Keratinocyte (primary cell): Measurements from ENCODE around the gene STXBP3. TPM values are rescaled to one million over a fixed set of nuclear protein-coding genes. Genes with fewer than 3 reads are reported as not detected.

Experiments
- DNase-seq: peaks from one replicate; pipeline ENCODE4 v3.0.0-alpha.2; 2011; ENCODE audit warnings: low read depth, missing footprints, low spot score
- FAIRE-seq: peaks from 2 replicates; lab custom pipeline; 2011; peaks lifted over from hg19 to GRCh38; lab: Jason Lieb, UNC
- H2AFZ ChIP-seq: 2 replicates; pipeline ENCODE4 v1.6.0; 2012; ENCODE audit warnings: low read length, control low read depth, inconsistent platforms; ENCODE audit not compliant: control insufficient read depth
- H3K27ac ChIP-seq: 2 replicates; pipeline ENCODE4 v1.5.1; 2011; ENCODE audit warnings: low read length; ENCODE audit not compliant: control insufficient read depth, insufficient read depth
- H3K27me3 ChIP-seq: 3 replicates; pipeline ENCODE4 v1.6.0; 2011; ENCODE audit warnings: low read length; ENCODE audit not compliant: control insufficient read depth, insufficient read depth; ENCODE audit errors: extremely low read depth
- H3K36me3 ChIP-seq, 2 experiments: 2 replicates in 1 of 2; 3 replicates in 1 of 2; pipeline ENCODE4 v1.5.1; 2011; ENCODE audit warnings: low read length in 2 of 2, mild to moderate bottlenecking in 1 of 2; ENCODE audit not compliant: control insufficient read depth in 2 of 2, insufficient read depth in 2 of 2; ENCODE audit errors: extremely low read depth in 1 of 2
- H3K4me1 ChIP-seq: 3 replicates; pipeline ENCODE4 v1.5.1; 2011; ENCODE audit warnings: low read length; ENCODE audit not compliant: control insufficient read depth, insufficient read depth; ENCODE audit errors: extremely low read depth
- H3K4me2 ChIP-seq: 3 replicates; pipeline ENCODE4 v1.6.0; 2011; ENCODE audit warnings: low read depth, low read length; ENCODE audit not compliant: control insufficient read depth, insufficient read depth; ENCODE audit errors: extremely low read depth
- H3K4me3 ChIP-seq, 3 experiments: fragments of 200-600 bp in 1 of 3; sonication (generic) in 1 of 3; 2 replicates in 2 of 3; 3 replicates in 1 of 3; pipeline ENCODE4 v1.5.1; 2011 to 2016; ENCODE audit warnings: low read length in 3 of 3, mild to moderate bottlenecking in 3 of 3, control low read depth in 2 of 3, inconsistent platforms in 1 of 3, low read depth in 1 of 3, mixed read lengths in 1 of 3, mixed run types in 1 of 3, moderate library complexity in 1 of 3; ENCODE audit not compliant: control insufficient read depth in 2 of 3, insufficient read depth in 2 of 3; ENCODE audit errors: extremely low read depth in 1 of 3
- H3K79me2 ChIP-seq: 2 replicates; pipeline ENCODE4 v1.6.0; 2012; ENCODE audit warnings: low read length; ENCODE audit not compliant: control insufficient read depth, insufficient read depth
- H3K9ac ChIP-seq: 3 replicates; pipeline ENCODE4 v1.6.0; 2011; ENCODE audit warnings: low read length; ENCODE audit not compliant: control insufficient read depth, insufficient read depth; ENCODE audit errors: extremely low read depth
- H3K9me1 ChIP-seq: 3 replicates; pipeline ENCODE4 v1.6.0; 2011; ENCODE audit warnings: low read length; ENCODE audit not compliant: control insufficient read depth, insufficient read depth; ENCODE audit errors: extremely low read depth
- H3K9me3 ChIP-seq: 2 replicates; pipeline ENCODE4 v1.5.1; 2012; ENCODE audit warnings: low read depth, low read length; ENCODE audit not compliant: control insufficient read depth
- H4K20me1 ChIP-seq: 3 replicates; pipeline ENCODE4 v1.6.0; 2011; ENCODE audit warnings: low read length; ENCODE audit not compliant: control insufficient read depth, insufficient read depth; ENCODE audit errors: extremely low read depth
- EZH2 ChIP-seq: IDR thresholded peaks from one replicate; pipeline ENCODE4 v1.6.1; 2012; ENCODE audit warnings: inconsistent platforms, mild to moderate bottlenecking, low read length, moderate library complexity
- dilution Hi-C: fragments of 300-500 bp; cut with MboI; formaldehyde crosslinking; loops from one replicate; pipeline ENCODE4 v1.7.0; 2020; ENCODE audit warnings: low sequenced_read_pairs; ENCODE audit not compliant: extremely low pct_ligation_motif_present
- polyA plus RNA-seq, 5 experiments: library from polyadenylated mRNA; depleted of rRNA in 3 of 5; stranded (reverse) in 3 of 5; stranded (forward) in 1 of 5; unstranded in 1 of 5; fragments of >200 nt; gene quantifications; 1 replicate in 1 of 5; 2 replicates in 3 of 5; 3 replicates in 1 of 5; pipeline versions ENCODE4 v1.2.1 to v1.2.3, GENCODE V29; 2011 to 2012; ENCODE audit warnings: missing spikeins in 2 of 5, low read depth in 1 of 5, low replicate concordance in 1 of 5
- TF ChIP-seq, protein P1 (sequence below), 3 experiments: IDR thresholded peaks in 1 of 3; conservative IDR thresholded peaks in 1 of 3; optimal IDR thresholded peaks in 1 of 3; 2 replicates in 2 of 3; 3 replicates in 1 of 3; pipeline versions ENCODE3 to v1.5.1; 2011; ENCODE audit warnings: low read length in 3 of 3, mild to moderate bottlenecking in 3 of 3, moderate library complexity in 2 of 3, control low read depth in 1 of 3, inconsistent platforms in 1 of 3; ENCODE audit not compliant: insufficient read depth in 2 of 3; ENCODE audit errors: extremely low read depth in 1 of 3

Gene STXBP3
- polyA plus RNA-seq, 1 donor (not counting 4 experiments of a cell fraction or from before 2014, with no cell fraction given), result 36.3 TPM

DNA sequence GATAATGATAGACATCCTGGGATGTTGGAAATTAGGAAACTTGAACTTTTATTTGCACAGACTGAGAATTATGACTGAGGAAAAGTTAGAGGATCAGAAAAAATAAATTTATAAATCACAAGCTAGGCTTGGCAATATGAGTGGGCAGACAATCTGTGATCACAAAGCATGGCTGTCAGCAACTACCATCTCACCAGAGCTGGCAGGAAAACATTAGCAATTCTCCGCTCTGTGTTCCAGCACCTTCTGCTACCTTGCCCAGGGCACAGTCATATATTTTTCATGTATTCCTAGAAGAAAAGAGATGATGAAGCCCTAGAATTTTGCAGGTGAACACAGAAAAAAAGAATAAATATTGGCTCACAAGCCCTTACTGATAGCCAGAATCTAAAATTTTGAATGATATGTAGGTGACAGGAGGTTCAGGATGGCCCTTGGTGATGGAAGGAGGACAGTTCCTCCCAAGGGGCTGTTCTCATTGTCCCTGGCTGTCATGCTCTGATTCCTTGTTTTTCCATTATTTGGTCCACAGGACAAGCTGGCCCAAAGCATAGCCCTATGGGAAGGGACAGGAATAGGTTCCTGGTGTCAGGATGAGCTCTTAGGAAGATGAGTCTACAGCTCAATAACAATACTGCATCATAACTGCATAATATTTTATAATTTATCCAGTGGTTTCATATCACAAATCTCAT, 12.2 kb upstream of the STXBP3 start:
- dilution Hi-C loops, result no loop called here
- H3K79me2 ChIP-seq, result no peaks in the 10 kb centered on the region
- FAIRE-seq, result no peak

GRCh38 chr1:108742253-108742652, 4.2 kb upstream of the STXBP3 start:
- dilution Hi-C loops, result no loop called here
- TF ChIP-seq EZH2, result no peak
- TF ChIP-seq, protein P1, sequence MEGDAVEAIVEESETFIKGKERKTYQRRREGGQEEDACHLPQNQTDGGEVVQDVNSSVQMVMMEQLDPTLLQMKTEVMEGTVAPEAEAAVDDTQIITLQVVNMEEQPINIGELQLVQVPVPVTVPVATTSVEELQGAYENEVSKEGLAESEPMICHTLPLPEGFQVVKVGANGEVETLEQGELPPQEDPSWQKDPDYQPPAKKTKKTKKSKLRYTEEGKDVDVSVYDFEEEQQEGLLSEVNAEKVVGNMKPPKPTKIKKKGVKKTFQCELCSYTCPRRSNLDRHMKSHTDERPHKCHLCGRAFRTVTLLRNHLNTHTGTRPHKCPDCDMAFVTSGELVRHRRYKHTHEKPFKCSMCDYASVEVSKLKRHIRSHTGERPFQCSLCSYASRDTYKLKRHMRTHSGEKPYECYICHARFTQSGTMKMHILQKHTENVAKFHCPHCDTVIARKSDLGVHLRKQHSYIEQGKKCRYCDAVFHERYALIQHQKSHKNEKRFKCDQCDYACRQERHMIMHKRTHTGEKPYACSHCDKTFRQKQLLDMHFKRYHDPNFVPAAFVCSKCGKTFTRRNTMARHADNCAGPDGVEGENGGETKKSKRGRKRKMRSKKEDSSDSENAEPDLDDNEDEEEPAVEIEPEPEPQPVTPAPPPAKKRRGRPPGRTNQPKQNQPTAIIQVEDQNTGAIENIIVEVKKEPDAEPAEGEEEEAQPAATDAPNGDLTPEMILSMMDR (optimal IDR thresholded peaks at IDR 0.05 in 1 of 3, IDR thresholded peaks at IDR 0.05 in 1 of 3, conservative IDR thresholded peaks at IDR 0.05 in 1 of 3; ENCODE audit: extremely low read depth in 1 of 3, insufficient read depth in 2 of 3, low read length in 3 of 3), result no peak
- Histone ChIP-seq H3K9me1 (no peaks in the 10 kb centered on the region), H3K27me3 (no peaks in the 10 kb centered on the region), H2AFZ (no peak overlapping the region), H3K4me1 (no peaks in the 10 kb centered on the region), H3K79me2 (peaks cover 2% of the 10 kb centered on the region), H3K9ac (no peak overlapping the region), H3K9me3 (no peaks in the 10 kb centered on the region), H3K4me3 (no peak overlapping the region), H3K27ac (no peak overlapping the region), H3K4me2 (no peak overlapping the region), H4K20me1 (no peaks in the 10 kb centered on the region), H3K36me3 (no peaks in the 10 kb centered on the region)
- DNase-seq (no peak), FAIRE-seq (no peak)

More for the DNA sequence above, 12.2 kb upstream of the STXBP3 start:
- Histone ChIP-seq H3K36me3 (no peaks in the 10 kb centered on the region), H3K9me3 (no peaks in the 10 kb centered on the region), H3K27me3 (no peaks in the 10 kb centered on the region), H3K4me1 (no peaks in the 10 kb centered on the region), H3K4me2 (no peak overlapping the region), H3K27ac (no peak overlapping the region), H3K9ac (no peak overlapping the region), H3K4me3 (no peak overlapping the region), H4K20me1 (no peaks in the 10 kb centered on the region), H3K9me1 (no peaks in the 10 kb centered on the region), H2AFZ (no peak overlapping the region)
- no peak for DNase-seq
- TF ChIP-seq, protein P1 (optimal IDR thresholded peaks at IDR 0.05 in 1 of 3, IDR thresholded peaks at IDR 0.05 in 1 of 3, conservative IDR thresholded peaks at IDR 0.05 in 1 of 3; ENCODE audit: extremely low read depth in 1 of 3, insufficient read depth in 2 of 3, low read length in 3 of 3), result no peak
- no peak for TF ChIP-seq EZH2
